ENCODE results near the gene WDR1. TPM values are rescaled to one million over a fixed set of nuclear protein-coding genes. Genes with fewer than 3 reads are reported as not detected.

WDR1 gene
- total RNA-seq, 1 donor from 2014 or later, result 157 TPM

GRCh38 chr4:10033191-10033881 is 83.3 kb downstream of the WDR1 start:
- Histone ChIP-seq H3K4me3 (peak overlapping the region; percentile 1), H3K36me3 (no peaks in the 10 kb centered on the region), H3K27ac (replicated peaks) (peak overlapping the region; percentile 68), H3K27me3 (ENCODE audit: low read depth) (no peaks in the 10 kb centered on the region), H3K4me1 (peaks cover 45% of the 10 kb centered on the region), H3K9me3 (replicated peaks) (no peaks in the 10 kb centered on the region)
- peak; percentile 41 for DNase-seq
- intact Hi-C loops (cut with micrococcal nuclease), result no loop called here
- TF ChIP-seq, protein P1, sequence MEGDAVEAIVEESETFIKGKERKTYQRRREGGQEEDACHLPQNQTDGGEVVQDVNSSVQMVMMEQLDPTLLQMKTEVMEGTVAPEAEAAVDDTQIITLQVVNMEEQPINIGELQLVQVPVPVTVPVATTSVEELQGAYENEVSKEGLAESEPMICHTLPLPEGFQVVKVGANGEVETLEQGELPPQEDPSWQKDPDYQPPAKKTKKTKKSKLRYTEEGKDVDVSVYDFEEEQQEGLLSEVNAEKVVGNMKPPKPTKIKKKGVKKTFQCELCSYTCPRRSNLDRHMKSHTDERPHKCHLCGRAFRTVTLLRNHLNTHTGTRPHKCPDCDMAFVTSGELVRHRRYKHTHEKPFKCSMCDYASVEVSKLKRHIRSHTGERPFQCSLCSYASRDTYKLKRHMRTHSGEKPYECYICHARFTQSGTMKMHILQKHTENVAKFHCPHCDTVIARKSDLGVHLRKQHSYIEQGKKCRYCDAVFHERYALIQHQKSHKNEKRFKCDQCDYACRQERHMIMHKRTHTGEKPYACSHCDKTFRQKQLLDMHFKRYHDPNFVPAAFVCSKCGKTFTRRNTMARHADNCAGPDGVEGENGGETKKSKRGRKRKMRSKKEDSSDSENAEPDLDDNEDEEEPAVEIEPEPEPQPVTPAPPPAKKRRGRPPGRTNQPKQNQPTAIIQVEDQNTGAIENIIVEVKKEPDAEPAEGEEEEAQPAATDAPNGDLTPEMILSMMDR (IDR thresholded peaks at IDR 0.05; ENCODE audit: borderline replicate concordance), result no peak

DNA sequence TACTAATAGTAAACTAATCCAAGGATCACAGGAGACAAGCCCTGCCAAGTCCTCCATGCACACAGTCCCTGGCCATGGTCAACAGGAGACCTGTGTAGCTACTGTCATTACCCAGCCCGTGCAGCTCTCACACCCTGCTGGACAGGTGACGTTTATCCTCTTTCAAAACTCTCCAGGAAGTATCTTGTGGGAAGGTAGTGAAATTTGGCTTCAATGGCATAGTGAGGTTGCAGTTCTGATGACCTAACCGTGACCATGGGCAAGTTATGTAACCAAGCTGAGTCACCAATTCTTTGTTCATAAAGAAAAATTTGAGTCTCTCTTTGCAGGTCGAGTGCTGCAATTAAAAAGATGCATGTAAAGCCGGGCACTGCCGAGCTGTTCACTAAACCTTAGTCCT is 84.0 kb downstream of the WDR1 start:
- DNase-seq, result no peak
- Histone ChIP-seq H3K4me3 (no peak overlapping the region), H3K9me3 (replicated peaks) (no peaks in the 10 kb centered on the region), H3K27ac (replicated peaks) (peak overlapping the region; percentile 68), H3K36me3 (no peaks in the 10 kb centered on the region), H3K4me1 (peaks cover 45% of the 10 kb centered on the region), H3K27me3 (ENCODE audit: low read depth) (no peaks in the 10 kb centered on the region)
- TF ChIP-seq, protein P1 (IDR thresholded peaks at IDR 0.05; ENCODE audit: borderline replicate concordance), result no peak
- intact Hi-C loops (cut with micrococcal nuclease), result no loop called here

- Histone ChIP-seq H3K27me3 (ENCODE audit: low read depth) (no peaks in the 10 kb centered on the region), H3K9me3 (replicated peaks) (no peaks in the 10 kb centered on the region), H3K27ac (replicated peaks) (peak overlapping the region; percentile 68), H3K4me3 (no peak overlapping the region), H3K4me1 (peaks cover 47% of the 10 kb centered on the region), H3K36me3 (no peaks in the 10 kb centered on the region)
- no peak for DNase-seq
- TF ChIP-seq, protein P1 (IDR thresholded peaks at IDR 0.05; ENCODE audit: borderline replicate concordance), result no peak
- intact Hi-C loops (cut with micrococcal nuclease), result no loop called here
Observed at GRCh38 chr4:10031668-10032590, 84.7 kb downstream of the WDR1 start.

GRCh38 chr4:10030972-10031667 is 85.5 kb downstream of the WDR1 start:
- no peaks in the 10 kb centered on the region for H3K27me3 ChIP-seq (ENCODE audit: low read depth)
- H3K4me3 ChIP-seq, result no peak overlapping the region
- no peaks in the 10 kb centered on the region for H3K9me3 ChIP-seq (replicated peaks)
- peak overlapping the region; percentile 68 for H3K27ac ChIP-seq (replicated peaks)
- H3K4me1 ChIP-seq, result peaks cover 47% of the 10 kb centered on the region
- no peak for DNase-seq
- H3K36me3 ChIP-seq, result no peaks in the 10 kb centered on the region
- intact Hi-C loops (cut with micrococcal nuclease), result no loop called here
- TF ChIP-seq, protein P1 (IDR thresholded peaks at IDR 0.05; ENCODE audit: borderline replicate concordance), result no peak

DNA sequence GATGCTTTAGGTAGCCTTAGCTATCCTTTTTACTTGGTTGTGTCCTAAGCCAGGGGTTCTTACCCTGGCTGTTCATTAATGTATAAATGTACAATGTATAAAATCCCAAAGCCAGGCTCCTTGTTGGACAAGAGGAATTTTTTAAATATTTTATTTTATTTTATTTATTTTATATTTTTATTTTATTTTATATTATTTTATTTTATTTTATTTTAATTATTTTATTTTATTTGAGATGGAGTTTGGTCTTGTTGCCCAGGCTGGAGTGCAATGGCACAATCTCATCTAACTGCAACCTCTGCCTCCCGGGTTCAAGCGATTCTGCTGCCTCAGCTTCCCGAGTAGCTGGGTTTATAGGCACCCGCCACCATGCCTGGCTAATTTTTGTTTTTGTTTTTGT is 87.2 kb downstream of the WDR1 start:
- Histone ChIP-seq H3K27me3 (ENCODE audit: low read depth) (no peaks in the 10 kb centered on the region), H3K4me3 (no peak overlapping the region), H3K9me3 (replicated peaks) (no peaks in the 10 kb centered on the region), H3K27ac (replicated peaks) (no peak overlapping the region), H3K4me1 (peaks cover 49% of the 10 kb centered on the region), H3K36me3 (no peaks in the 10 kb centered on the region)
- no peak for DNase-seq
- intact Hi-C loops (cut with micrococcal nuclease), result no loop called here
- TF ChIP-seq, protein P1 (IDR thresholded peaks at IDR 0.05; ENCODE audit: borderline replicate concordance), result no peak
